ENCODE results near the gene MIR17HG. TPM values are rescaled to one million over a fixed set of nuclear protein-coding genes. Genes with fewer than 3 reads are reported as not detected.
"Not testable (repeated sequence)": the region's sequence is repeated elsewhere in the genome, so short reads cannot be mapped to it uniquely, and the experiment has no call there.

Gene MIR17HG
- total RNA-seq, 4 donors from 2014 or later, result 0.51 to 1.3 TPM; not detected in 2

- intact Hi-C loops (cut with DNase I; ENCODE audit: low total_unique reads), result no loop called here
- Histone ChIP-seq H3K27me3 (no peaks in the 10 kb centered on the region), H3K4me3 (no peak overlapping the region), H3K4me1 (peaks cover 10 to 20% of the 10 kb centered on the region in 2 donors), H3K27ac (no peak overlapping the region), H3K9me3 (no peaks in the 10 kb centered on the region), H3K36me3 (peaks cover 0 to 59% of the 10 kb centered on the region in 2 donors)
- in situ Hi-C loops (cut with MboI; ENCODE audit: low sequenced_read_pairs in 4 of 4), result no loop called here
- ATAC-seq (no peak), DNase-seq (no peak)
- TF ChIP-seq POLR2A (IDR thresholded peaks at IDR 0.05) (no peak), CTCF (IDR thresholded peaks at IDR 0.05 in 4 of 5, conservative IDR thresholded peaks at IDR 0.05 in 1 of 5) (no peak)
Measured at GRCh38 chr13:91351980-91352379, 4.5 kb downstream of the MIR17HG start.

GRCh38 chr13:91352891-91353290, 5.4 kb downstream of the MIR17HG start:
- DNase-seq; intact Hi-C loops (cut with DNase I; ENCODE audit: low total_unique reads); H3K4me3 ChIP-seq; H3K27ac ChIP-seq; in situ Hi-C loops (cut with MboI; ENCODE audit: low sequenced_read_pairs in 4 of 4); ATAC-seq; H3K9me3 ChIP-seq; H3K27me3 ChIP-seq: not testable (repeated sequence)
- H3K4me1 ChIP-seq, result peaks cover 10 to 20% of the 10 kb centered on the region in 2 donors
- H3K36me3 ChIP-seq, result peaks cover 0 to 59% of the 10 kb centered on the region in 2 donors

GRCh38 chr13:91353494-91353893, 6.0 kb downstream of the MIR17HG start:
- in situ Hi-C loops (cut with MboI; ENCODE audit: low sequenced_read_pairs in 4 of 4) (no loop called here), intact Hi-C loops (cut with DNase I; ENCODE audit: low total_unique reads) (no loop called here)
- TF ChIP-seq POLR2A (IDR thresholded peaks at IDR 0.05) (no peak), CTCF (IDR thresholded peaks at IDR 0.05 in 4 of 5, conservative IDR thresholded peaks at IDR 0.05 in 1 of 5) (no peak)
- H3K36me3 ChIP-seq, result peaks cover 0 to 59% of the 10 kb centered on the region in 2 donors
- no peak overlapping the region for H3K4me3 ChIP-seq
- peaks cover 10 to 20% of the 10 kb centered on the region in 2 donors for H3K4me1 ChIP-seq
- no peak for DNase-seq
- H3K27ac ChIP-seq, result no peak overlapping the region
- ATAC-seq, result no peak
- H3K27me3 ChIP-seq, result no peaks in the 10 kb centered on the region
- no peaks in the 10 kb centered on the region for H3K9me3 ChIP-seq

- DNase-seq (no peak), ATAC-seq (no peak)
- intact Hi-C loops (cut with DNase I; ENCODE audit: low total_unique reads), result no loop called here
- H3K9me3 ChIP-seq, result no peaks in the 10 kb centered on the region
- H3K4me3 ChIP-seq, result no peak overlapping the region
- in situ Hi-C loops (cut with MboI; ENCODE audit: low sequenced_read_pairs in 4 of 4), result no loop called here
- H3K36me3 ChIP-seq, result peaks cover 0 to 55% of the 10 kb centered on the region in 2 donors
- H3K4me1 ChIP-seq, result peaks cover 0 to 10% of the 10 kb centered on the region in 2 donors
- no peak overlapping the region for H3K27ac ChIP-seq
- TF ChIP-seq POLR2A (IDR thresholded peaks at IDR 0.05) (no peak), CTCF (IDR thresholded peaks at IDR 0.05 in 4 of 5, conservative IDR thresholded peaks at IDR 0.05 in 1 of 5) (no peak)
- H3K27me3 ChIP-seq, result no peaks in the 10 kb centered on the region
Measured at GRCh38 chr13:91355099-91355825, 7.8 kb downstream of the MIR17HG start.

- H3K4me3 ChIP-seq, result no peak overlapping the region
- no peak overlapping the region for H3K27ac ChIP-seq
- H3K4me1 ChIP-seq, result peaks cover 0 to 8% of the 10 kb centered on the region in 2 donors
- intact Hi-C loops (cut with DNase I; ENCODE audit: low total_unique reads), result no loop called here
- TF ChIP-seq POLR2A (IDR thresholded peaks at IDR 0.05) (no peak), CTCF (IDR thresholded peaks at IDR 0.05 in 4 of 5, conservative IDR thresholded peaks at IDR 0.05 in 1 of 5) (no peak)
- ATAC-seq (no peak), DNase-seq (no peak)
- H3K36me3 ChIP-seq, result peaks cover 0 to 47% of the 10 kb centered on the region in 2 donors
- in situ Hi-C loops (cut with MboI; ENCODE audit: low sequenced_read_pairs in 4 of 4), result no loop called here
- no peaks in the 10 kb centered on the region for H3K9me3 ChIP-seq
- H3K27me3 ChIP-seq, result no peaks in the 10 kb centered on the region
Measured at GRCh38 chr13:91355826-91356710, 8.6 kb downstream of the MIR17HG start.
